ENCODE data around the gene ADAMTSL1.

Gene ADAMTSL1

GRCh38 chr9:18893046-18893445 lies 419.1 kb downstream of the ADAMTSL1 start:
- Histone ChIP-seq H3K9me3 (ENCODE audit: control insufficient read depth, insufficient read depth, low read depth, low read length) (no peaks in the 10 kb centered on the region), H3K4me3 (ENCODE audit: low read depth, low read length) (no peak overlapping the region), H3K36me3 (ENCODE audit: control insufficient read depth in 2 of 2, insufficient read depth in 1 of 2, low read length in 2 of 2) (no peaks in the 10 kb centered on the region), H3K4me1 (ENCODE audit: control insufficient read depth, insufficient read depth, low read length) (no peaks in the 10 kb centered on the region), H3K27ac (ENCODE audit: extremely low read depth, low read depth, low read length) (no peak overlapping the region)
- ChIA-PET CTCF (interaction anchor here (0.8 kb wide), 1 partner anchor 33 kb away, joined by 4 read pairs; no protein-coding TSS in a partner anchor), POLR2A (no interaction called here)
- TF ChIP-seq ZNF501 (tag by site-specific recombination; IDR thresholded peaks at IDR 0.05) (no peak), GLI2 (tag by site-specific recombination; IDR thresholded peaks at IDR 0.05; ENCODE audit: borderline replicate concordance, low read depth) (no peak), KLF16 (tag by site-specific recombination; IDR thresholded peaks at IDR 0.05) (no peak)

- ChIA-PET POLR2A (interaction anchor here (0.6 kb wide), 1 partner anchor 134 kb away, joined by 4 read pairs; no protein-coding TSS in a partner anchor), CTCF (interaction anchor here (0.8 kb wide), 1 partner anchor 32 kb away, joined by 4 read pairs; no protein-coding TSS in a partner anchor)
- H3K4me3 ChIP-seq (ENCODE audit: low read depth, low read length), result no peak overlapping the region
- H3K27ac ChIP-seq (ENCODE audit: extremely low read depth, low read depth, low read length), result no peak overlapping the region
- H3K36me3 ChIP-seq (ENCODE audit: control insufficient read depth in 2 of 2, insufficient read depth in 1 of 2, low read length in 2 of 2), result no peaks in the 10 kb centered on the region
- TF ChIP-seq ZNF16 (tag by site-specific recombination; IDR thresholded peaks at IDR 0.05; ENCODE audit: low read depth) (no peak), ZNF416 (tag by site-specific recombination; IDR thresholded peaks at IDR 0.05) (no peak)
- no peaks in the 10 kb centered on the region for H3K4me1 ChIP-seq (ENCODE audit: control insufficient read depth, insufficient read depth, low read length)
- H3K9me3 ChIP-seq (ENCODE audit: control insufficient read depth, insufficient read depth, low read depth, low read length), result no peaks in the 10 kb centered on the region
Observed at GRCh38 chr9:18893491-18893890, 419.5 kb downstream of the ADAMTSL1 start.

- H3K36me3 ChIP-seq (ENCODE audit: control insufficient read depth in 2 of 2, insufficient read depth in 1 of 2, low read length in 2 of 2), result no peaks in the 10 kb centered on the region
- no peaks in the 10 kb centered on the region for H3K4me1 ChIP-seq (ENCODE audit: control insufficient read depth, insufficient read depth, low read length)
- ChIA-PET CTCF (no interaction called here), POLR2A (no interaction called here)
- no peak overlapping the region for H3K27ac ChIP-seq (ENCODE audit: extremely low read depth, low read depth, low read length)
- H3K4me3 ChIP-seq (ENCODE audit: low read depth, low read length), result no peak overlapping the region
- H3K9me3 ChIP-seq (ENCODE audit: control insufficient read depth, insufficient read depth, low read depth, low read length), result no peaks in the 10 kb centered on the region
- no peak for TF ChIP-seq ZNF266 (tag by site-specific recombination; IDR thresholded peaks at IDR 0.05; ENCODE audit: low read depth)
- TF ChIP-seq ZNF292 (tag by site-specific recombination; IDR thresholded peaks at IDR 0.05; ENCODE audit: borderline replicate concordance, low read depth), result no peak
- peak; percentile 99 for TF ChIP-seq ZNF558 (tag by site-specific recombination; IDR thresholded peaks at IDR 0.05)
Observed at GRCh38 chr9:18896004-18896403, 422.1 kb downstream of the ADAMTSL1 start.

- no peaks in the 10 kb centered on the region for H3K36me3 ChIP-seq (ENCODE audit: control insufficient read depth in 2 of 2, insufficient read depth in 1 of 2, low read length in 2 of 2)
- ChIA-PET CTCF (interaction anchor here (0.6 kb wide), 1 partner anchor 123 kb away, joined by 4 read pairs; no protein-coding TSS in a partner anchor), POLR2A (no interaction called here)
- no peak overlapping the region for H3K27ac ChIP-seq (ENCODE audit: extremely low read depth, low read depth, low read length)
- no peaks in the 10 kb centered on the region for H3K9me3 ChIP-seq (ENCODE audit: control insufficient read depth, insufficient read depth, low read depth, low read length)
- H3K4me3 ChIP-seq (ENCODE audit: low read depth, low read length), result no peak overlapping the region
- no peaks in the 10 kb centered on the region for H3K4me1 ChIP-seq (ENCODE audit: control insufficient read depth, insufficient read depth, low read length)
- no peak for TF ChIP-seq ZNF362 (tag by site-specific recombination; IDR thresholded peaks at IDR 0.05)
- TF ChIP-seq ZNF324 (tag by site-specific recombination; IDR thresholded peaks at IDR 0.05), result no peak
- TF ChIP-seq ZNF19 (tag by site-specific recombination; IDR thresholded peaks at IDR 0.05; ENCODE audit: low read depth), result no peak
- no peak for TF ChIP-seq ZNF777 (tag by site-specific recombination; IDR thresholded peaks at IDR 0.05; ENCODE audit: borderline replicate concordance)
- no peak for TF ChIP-seq ZXDB (tag by site-specific recombination; IDR thresholded peaks at IDR 0.05)
- no peak for TF ChIP-seq BCL11A (tag by site-specific recombination; IDR thresholded peaks at IDR 0.05; ENCODE audit: low read depth)
- no peak for TF ChIP-seq ZNF292 (tag by site-specific recombination; IDR thresholded peaks at IDR 0.05; ENCODE audit: borderline replicate concordance, low read depth)
- no peak for TF ChIP-seq ZNF776 (tag by site-specific recombination; IDR thresholded peaks at IDR 0.05; ENCODE audit: borderline replicate concordance)
- no peak for TF ChIP-seq ZFHX2 (tag by site-specific recombination; conservative IDR thresholded peaks at IDR 0.05)
- no peak for TF ChIP-seq ZNF121 (tag by site-specific recombination; IDR thresholded peaks at IDR 0.05)
- TF ChIP-seq ZNF518A (tag by site-specific recombination; conservative IDR thresholded peaks at IDR 0.05; ENCODE audit: low read depth), result no peak
- TF ChIP-seq ZNF138 (tag by site-specific recombination; IDR thresholded peaks at IDR 0.05; ENCODE audit: borderline replicate concordance), result no peak
- TF ChIP-seq ZNF239 (tag by site-specific recombination; IDR thresholded peaks at IDR 0.05), result no peak
- no peak for TF ChIP-seq ZNF704 (tag by site-specific recombination; IDR thresholded peaks at IDR 0.05)
Observed at GRCh38 chr9:18896531-18897179, 422.7 kb downstream of the ADAMTSL1 start.
